ENCODE data around the gene FLT1.

Gene FLT1

GRCh38 chr13:28510542-28510941, 15.6 kb upstream of the FLT1 start:
- DNase-seq (ENCODE audit: low read depth) = no peak
- no peak for TF ChIP-seq CTCF (IDR thresholded peaks at IDR 0.05; ENCODE audit: insufficient read depth, low read depth, low read length, missing control alignments)
- H3K4me3 ChIP-seq (ENCODE audit: low read length) = no peak overlapping the region

- no peak for TF ChIP-seq CTCF (IDR thresholded peaks at IDR 0.05; ENCODE audit: insufficient read depth, low read depth, low read length, missing control alignments)
- no peak overlapping the region for H3K4me3 ChIP-seq (ENCODE audit: low read length)
- no peak for DNase-seq (ENCODE audit: low read depth)
These were observed 15.1 kb upstream of the FLT1 start for GRCh38 chr13:28510066-28510465.

GRCh38 chr13:28505543-28506135, 10.7 kb upstream of the FLT1 start:
- DNase-seq (ENCODE audit: low read depth) = peak; percentile 61
- TF ChIP-seq CTCF (IDR thresholded peaks at IDR 0.05; ENCODE audit: insufficient read depth, low read depth, low read length, missing control alignments) = no peak
- no peak overlapping the region for H3K4me3 ChIP-seq (ENCODE audit: low read length)

- TF ChIP-seq CTCF (IDR thresholded peaks at IDR 0.05; ENCODE audit: insufficient read depth, low read depth, low read length, missing control alignments) = no peak
- peak; percentile 24 for DNase-seq (ENCODE audit: low read depth)
- H3K4me3 ChIP-seq (ENCODE audit: low read length) = no peak overlapping the region
These were observed 8.4 kb upstream of the FLT1 start for GRCh38 chr13:28503182-28503967.

- no peak overlapping the region for H3K4me3 ChIP-seq (ENCODE audit: low read length)
- no peak for TF ChIP-seq CTCF (IDR thresholded peaks at IDR 0.05; ENCODE audit: insufficient read depth, low read depth, low read length, missing control alignments)
- DNase-seq (ENCODE audit: low read depth) = no peak
These were observed 6.6 kb upstream of the FLT1 start for GRCh38 chr13:28501547-28501946.

GRCh38 chr13:28499609-28500008, 4.7 kb upstream of the FLT1 start:
- no peak for TF ChIP-seq CTCF (IDR thresholded peaks at IDR 0.05; ENCODE audit: insufficient read depth, low read depth, low read length, missing control alignments)
- no peak overlapping the region for H3K4me3 ChIP-seq (ENCODE audit: low read length)
- peak; percentile 24 for DNase-seq (ENCODE audit: low read depth)

All from epithelial cell of esophagus (primary cell).